Loucy (cell line): ENCODE measurements around the gene CUBN.

Experiments used
- H2AFZ ChIP-seq: fragments of 200-600 bp; sonication (generic); 2 replicates; pipeline ENCODE4 v1.6.0; 2016; ENCODE audit warnings: antibody characterized with exemption, mild to moderate bottlenecking, low read length, moderate library complexity
- H3F3A ChIP-seq: fragments of 200-600 bp; 2 replicates; pipeline ENCODE4 v1.6.0; 2016; ENCODE audit warnings: antibody characterized with exemption, low read depth, mild to moderate bottlenecking
- H3K27me3 ChIP-seq: fragments of 200-600 bp; sonication (generic); 2 replicates; pipeline ENCODE4 v1.6.1; 2014; ENCODE audit warnings: low read length, mild to moderate bottlenecking; ENCODE audit not compliant: insufficient read depth, poor library complexity, severe bottlenecking
- H3K36me3 ChIP-seq: fragments of 200-600 bp; sonication (generic); 2 replicates; pipeline ENCODE4 v1.6.1; 2016; ENCODE audit warnings: low read length; ENCODE audit not compliant: insufficient read depth
- H3K4me1 ChIP-seq: fragments of 200-600 bp; sonication (generic); 2 replicates; pipeline ENCODE4 v1.5.1; 2014; ENCODE audit warnings: low read length, mild to moderate bottlenecking; ENCODE audit not compliant: insufficient read depth, poor library complexity, severe bottlenecking
- H3K4me2 ChIP-seq: fragments of 200-600 bp; sonication (generic); 2 replicates; pipeline ENCODE4 v1.6.0; 2014; ENCODE audit warnings: antibody characterized with exemption, low read length, low read depth, mild to moderate bottlenecking; ENCODE audit not compliant: poor library complexity, severe bottlenecking
- H3K4me3 ChIP-seq: fragments of 200-600 bp; sonication (generic); 2 replicates; pipeline ENCODE4 v1.5.1; 2014; ENCODE audit warnings: low read length, mild to moderate bottlenecking, mixed read lengths; ENCODE audit not compliant: poor library complexity, severe bottlenecking
- H3K79me2 ChIP-seq: fragments of 200-600 bp; sonication (generic); 2 replicates; pipeline ENCODE4 v1.6.1; 2014; ENCODE audit warnings: low read length; ENCODE audit not compliant: insufficient read depth
- H3K9ac ChIP-seq: fragments of 200-600 bp; sonication (generic); 2 replicates; pipeline ENCODE4 v1.6.0; 2014; ENCODE audit warnings: mild to moderate bottlenecking, low read depth, low read length, moderate library complexity; ENCODE audit not compliant: poor library complexity, severe bottlenecking
- H3K9me2 ChIP-seq: fragments of 200-600 bp; sonication (generic); replicated peaks from 2 replicates; pipeline ENCODE4 v1.6.1; 2016; ENCODE audit warnings: low read depth, low read length, mixed read lengths
- H3K9me3 ChIP-seq: fragments of 200-600 bp; sonication (generic); 2 replicates; pipeline ENCODE4 v1.6.1; 2014; ENCODE audit warnings: mild to moderate bottlenecking, antibody characterized with exemption, low read length, low read depth; ENCODE audit not compliant: insufficient read depth
- H4K20me1 ChIP-seq: fragments of 200-600 bp; sonication (generic); 2 replicates; pipeline ENCODE4 v1.6.0; 2014; ENCODE audit warnings: antibody characterized with exemption, low read length, mild to moderate bottlenecking; ENCODE audit not compliant: insufficient read depth, poor library complexity, severe bottlenecking
- CTCF ChIP-seq: fragments of 200-600 bp; sonication (generic); conservative IDR thresholded peaks from 2 replicates; pipeline ENCODE4 v1.5.1; 2014; ENCODE audit warnings: mild to moderate bottlenecking, antibody characterized with exemption, low read length
- EZH2phosphoT487 ChIP-seq: fragments of 200-600 bp; IDR thresholded peaks from 2 replicates; pipeline ENCODE4 v1.6.1; 2018; ENCODE audit warnings: antibody characterized with exemption, mild to moderate bottlenecking, moderate library complexity, borderline replicate concordance

The CUBN gene

DNA sequence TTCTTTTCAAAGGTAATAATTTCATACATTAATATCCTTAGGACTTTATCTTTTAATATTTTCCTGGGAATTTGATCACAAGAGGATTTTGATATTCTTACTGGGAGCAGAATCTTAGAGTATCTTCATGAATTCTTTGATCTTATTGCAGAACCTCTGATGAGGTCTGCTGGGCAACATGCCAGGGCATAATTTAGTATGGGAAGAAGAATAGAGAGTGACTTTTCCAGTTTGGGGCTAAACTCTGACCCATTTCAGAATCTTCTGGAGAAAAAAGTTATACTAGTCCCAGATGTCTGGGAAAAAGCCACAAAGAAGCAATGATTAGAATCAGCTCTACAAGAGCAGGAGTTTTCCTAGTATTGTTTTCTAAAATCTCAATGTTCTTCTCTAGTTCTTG lies 284.4 kb downstream of the CUBN start:
- Histone ChIP-seq H3F3A (no peaks in the 10 kb centered on the region), H3K9me2 (no peaks in the 10 kb centered on the region)
- TF ChIP-seq CTCF = no peak
- no peak for TF ChIP-seq EZH2phosphoT487

GRCh38 chr10:16843252-16843870 lies 286.2 kb downstream of the CUBN start:
- Histone ChIP-seq H3K4me2 (no peak overlapping the region), H3K4me3 (no peak overlapping the region), H3F3A (no peaks in the 10 kb centered on the region), H3K36me3 (no peaks in the 10 kb centered on the region), H3K4me1 (no peaks in the 10 kb centered on the region), H3K9ac (no peak overlapping the region), H3K9me2 (no peaks in the 10 kb centered on the region), H3K79me2 (no peaks in the 10 kb centered on the region), H3K27me3 (no peaks in the 10 kb centered on the region), H4K20me1 (no peaks in the 10 kb centered on the region), H3K9me3 (no peaks in the 10 kb centered on the region), H2AFZ (no peak overlapping the region)
- no peak for TF ChIP-seq EZH2phosphoT487
- peak; percentile 80 for TF ChIP-seq CTCF

More for the DNA sequence above, 284.4 kb downstream of the CUBN start:
- Histone ChIP-seq H4K20me1 (no peaks in the 10 kb centered on the region), H3K4me3 (no peak overlapping the region), H2AFZ (no peak overlapping the region), H3K9me3 (no peaks in the 10 kb centered on the region), H3K27me3 (no peaks in the 10 kb centered on the region), H3K79me2 (no peaks in the 10 kb centered on the region), H3K36me3 (no peaks in the 10 kb centered on the region), H3K4me2 (no peak overlapping the region), H3K4me1 (no peaks in the 10 kb centered on the region), H3K9ac (no peak overlapping the region)

GRCh38 chr10:16835228-16835627 lies 294.4 kb downstream of the CUBN start:
- H2AFZ ChIP-seq = no peak overlapping the region
- no peaks in the 10 kb centered on the region for H3K9me2 ChIP-seq
- H3K36me3 ChIP-seq = no peaks in the 10 kb centered on the region
- no peaks in the 10 kb centered on the region for H3K79me2 ChIP-seq
- no peaks in the 10 kb centered on the region for H3K27me3 ChIP-seq
- peaks cover 14% of the 10 kb centered on the region for H3K4me1 ChIP-seq
- H3K9me3 ChIP-seq = no peaks in the 10 kb centered on the region
- H3K9ac ChIP-seq = no peak overlapping the region
- H3K4me3 ChIP-seq = no peak overlapping the region
- H3K4me2 ChIP-seq = no peak overlapping the region
- no peaks in the 10 kb centered on the region for H3F3A ChIP-seq
- TF ChIP-seq EZH2phosphoT487 (no peak), CTCF (no peak)
- H4K20me1 ChIP-seq = no peaks in the 10 kb centered on the region
